Measurements from ENCODE around the gene ITGA2. TPM values are rescaled to one million over a fixed set of nuclear protein-coding genes. Genes with fewer than 3 reads are reported as not detected.
"Not testable (repeated sequence)": the region's sequence is repeated elsewhere in the genome, so short reads cannot be mapped to it uniquely, and the experiment has no call there.

Gene ITGA2
- total RNA-seq, 1 experiment from 2014 or later: 36.7 TPM

DNA sequence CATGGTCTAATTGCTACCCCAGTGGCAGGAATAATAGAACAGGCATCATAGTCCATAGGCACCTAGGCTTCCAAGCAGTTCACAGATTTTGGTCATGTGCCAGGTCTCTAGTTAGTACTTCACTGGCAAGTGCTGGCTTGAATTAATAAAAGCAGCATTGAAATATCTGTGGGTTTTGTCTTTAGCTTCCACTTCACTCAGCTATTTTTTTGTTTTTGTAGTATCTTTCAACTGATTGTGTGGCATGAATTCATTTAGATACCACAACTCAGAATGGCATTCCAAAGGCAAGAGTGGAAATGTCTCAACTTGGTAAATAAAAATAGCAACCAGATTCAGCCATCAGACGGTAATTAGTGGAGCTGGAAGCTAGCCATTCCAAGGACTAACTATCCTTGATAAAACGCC is 27.9 kb upstream of the ITGA2 start:
- Histone ChIP-seq H3K79me2 (ENCODE audit: low read length) (no peaks in the 10 kb centered on the region), H3K9ac (ENCODE audit: low read length) (no peak overlapping the region), H3K9me3 (ENCODE audit: low read length) (no peaks in the 10 kb centered on the region), H3K4me2 (ENCODE audit: low read length) (no peak overlapping the region), H3K27me3 (ENCODE audit: low read length) (no peaks in the 10 kb centered on the region), H3F3A (ENCODE audit: low read length, unreplicated experiment) (no peaks in the 10 kb centered on the region), H3K9me2 (replicated peaks; ENCODE audit: low read length) (no peaks in the 10 kb centered on the region), H2AFZ (ENCODE audit: low read length) (no peak overlapping the region), H3K4me1 (ENCODE audit: insufficient read depth, low read length) (no peaks in the 10 kb centered on the region), H3K36me3 (ENCODE audit: low read depth, low read length) (no peaks in the 10 kb centered on the region), H3K27ac (ENCODE audit: low read length) (no peak overlapping the region), H3K4me3 (ENCODE audit: low read length) (no peak overlapping the region), H4K20me1 (ENCODE audit: low read length) (no peaks in the 10 kb centered on the region)
- DNase-seq (no peak), ATAC-seq (no peak)
- ChIA-PET POLR2A (ENCODE audit: unreplicated experiment) (interaction anchor here (0.7 kb wide), 1 partner anchor 30 kb away, joined by 5 read pairs; no protein-coding TSS in a partner anchor), CTCF (interaction anchor here (0.6 kb wide), 1 partner anchor 26 kb away, joined by 4 read pairs; no protein-coding TSS in a partner anchor)
- TF ChIP-seq, protein P1, sequence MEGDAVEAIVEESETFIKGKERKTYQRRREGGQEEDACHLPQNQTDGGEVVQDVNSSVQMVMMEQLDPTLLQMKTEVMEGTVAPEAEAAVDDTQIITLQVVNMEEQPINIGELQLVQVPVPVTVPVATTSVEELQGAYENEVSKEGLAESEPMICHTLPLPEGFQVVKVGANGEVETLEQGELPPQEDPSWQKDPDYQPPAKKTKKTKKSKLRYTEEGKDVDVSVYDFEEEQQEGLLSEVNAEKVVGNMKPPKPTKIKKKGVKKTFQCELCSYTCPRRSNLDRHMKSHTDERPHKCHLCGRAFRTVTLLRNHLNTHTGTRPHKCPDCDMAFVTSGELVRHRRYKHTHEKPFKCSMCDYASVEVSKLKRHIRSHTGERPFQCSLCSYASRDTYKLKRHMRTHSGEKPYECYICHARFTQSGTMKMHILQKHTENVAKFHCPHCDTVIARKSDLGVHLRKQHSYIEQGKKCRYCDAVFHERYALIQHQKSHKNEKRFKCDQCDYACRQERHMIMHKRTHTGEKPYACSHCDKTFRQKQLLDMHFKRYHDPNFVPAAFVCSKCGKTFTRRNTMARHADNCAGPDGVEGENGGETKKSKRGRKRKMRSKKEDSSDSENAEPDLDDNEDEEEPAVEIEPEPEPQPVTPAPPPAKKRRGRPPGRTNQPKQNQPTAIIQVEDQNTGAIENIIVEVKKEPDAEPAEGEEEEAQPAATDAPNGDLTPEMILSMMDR (conservative IDR thresholded peaks at IDR 0.05; ENCODE audit: low read depth, low read length): no peak
- TF ChIP-seq EZH2phosphoT487 (IDR thresholded peaks at IDR 0.05; ENCODE audit: borderline replicate concordance, low read length): no peak
- no TSS peak for BruUV-seq (replicated peaks)
- intact Hi-C loops (cut with micrococcal nuclease): no loop called here

DNA sequence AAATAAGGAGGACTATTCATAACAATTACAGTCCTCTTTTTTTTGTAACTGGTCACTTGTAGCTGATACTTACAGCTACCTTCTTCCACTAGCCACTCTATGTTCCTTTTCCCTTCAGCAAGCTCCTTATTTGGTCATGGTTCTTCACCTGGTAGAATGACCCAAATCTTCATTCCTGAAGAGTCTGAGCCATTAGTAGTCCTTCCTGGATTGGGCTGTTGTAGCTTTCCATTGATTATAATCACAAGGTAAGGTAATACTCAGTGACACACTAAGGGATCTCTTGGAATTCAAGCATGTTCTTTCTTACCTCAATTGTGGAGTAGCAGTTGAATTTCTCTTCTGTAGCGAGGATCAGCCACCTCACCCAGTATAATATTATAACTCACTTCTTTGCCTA is 25.5 kb upstream of the ITGA2 start:
- ChIA-PET CTCF (no interaction called here), POLR2A (ENCODE audit: unreplicated experiment) (interaction anchor here (0.9 to 1.0 kb wide), 2 partner anchors 22 to 26 kb away, joined by 7 to 25 read pairs; no protein-coding TSS in a partner anchor)
- no peaks in the 10 kb centered on the region for H3K9me3 ChIP-seq (ENCODE audit: low read length)
- no peak overlapping the region for H3K9ac ChIP-seq (ENCODE audit: low read length)
- H4K20me1 ChIP-seq (ENCODE audit: low read length): no peaks in the 10 kb centered on the region
- H3F3A ChIP-seq (ENCODE audit: low read length, unreplicated experiment): no peaks in the 10 kb centered on the region
- H3K9me2 ChIP-seq (replicated peaks; ENCODE audit: low read length): no peaks in the 10 kb centered on the region
- BruUV-seq (replicated peaks): no TSS peak
- no peaks in the 10 kb centered on the region for H3K4me1 ChIP-seq (ENCODE audit: insufficient read depth, low read length)
- no peak overlapping the region for H3K4me3 ChIP-seq (ENCODE audit: low read length)
- intact Hi-C loops (cut with micrococcal nuclease): no loop called here
- no peaks in the 10 kb centered on the region for H3K79me2 ChIP-seq (ENCODE audit: low read length)
- ATAC-seq (peak; percentile 45; the same call in 1 of the 2 replicates), DNase-seq (peak; percentile 37)
- no peak overlapping the region for H3K4me2 ChIP-seq (ENCODE audit: low read length)
- no peaks in the 10 kb centered on the region for H3K36me3 ChIP-seq (ENCODE audit: low read depth, low read length)
- H2AFZ ChIP-seq (ENCODE audit: low read length): no peak overlapping the region
- H3K27ac ChIP-seq (ENCODE audit: low read length): no peak overlapping the region
- H3K27me3 ChIP-seq (ENCODE audit: low read length): no peaks in the 10 kb centered on the region
- TF ChIP-seq EZH2 (IDR thresholded peaks at IDR 0.05; ENCODE audit: low read length, unreplicated experiment): no peak

DNA sequence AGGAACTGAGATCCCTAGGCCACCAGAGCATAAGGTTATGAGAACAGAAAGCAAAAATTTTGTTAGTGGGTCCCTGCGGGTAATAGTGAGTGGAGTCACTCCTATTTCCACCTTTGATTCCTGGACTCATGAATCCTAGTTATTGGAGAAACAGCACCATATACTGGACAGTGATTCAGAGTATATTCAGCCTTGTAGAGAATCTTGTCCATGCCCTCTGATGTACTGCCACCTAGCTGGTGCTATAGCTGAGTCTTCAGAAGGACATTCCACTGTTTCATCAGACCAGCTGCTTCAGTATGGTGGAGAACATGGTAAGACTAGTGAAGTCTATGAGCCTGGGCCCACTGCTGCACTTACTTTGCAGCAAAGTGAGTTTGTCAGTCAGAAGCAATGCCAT is 25.0 kb upstream of the ITGA2 start:
- H2AFZ ChIP-seq (ENCODE audit: low read length): no peak overlapping the region
- H3K79me2 ChIP-seq (ENCODE audit: low read length): no peaks in the 10 kb centered on the region
- ATAC-seq (peak; percentile 95), DNase-seq (peak; percentile 33)
- BruUV-seq (replicated peaks): TSS peak; percentile 66
- H3K9me2 ChIP-seq (replicated peaks; ENCODE audit: low read length): no peaks in the 10 kb centered on the region
- intact Hi-C loops (cut with micrococcal nuclease): no loop called here
- CTCF ChIA-PET: no interaction called here
- no peaks in the 10 kb centered on the region for H3K9me3 ChIP-seq (ENCODE audit: low read length)
- TF ChIP-seq, protein P1 (conservative IDR thresholded peaks at IDR 0.05; ENCODE audit: low read depth, low read length): peak; percentile 42; the same call in 1 of the 2 replicates
- no peak for TF ChIP-seq EZH2 (IDR thresholded peaks at IDR 0.05; ENCODE audit: low read length, unreplicated experiment)
- POLR2A ChIA-PET (ENCODE audit: unreplicated experiment): interaction anchor here (0.9 to 1.0 kb wide), 2 partner anchors 21 to 25 kb away, joined by 7 to 25 read pairs; no protein-coding TSS in a partner anchor
- H3K4me2 ChIP-seq (ENCODE audit: low read length): no peak overlapping the region
- no peaks in the 10 kb centered on the region for H3F3A ChIP-seq (ENCODE audit: low read length, unreplicated experiment)
- no peaks in the 10 kb centered on the region for H3K36me3 ChIP-seq (ENCODE audit: low read depth, low read length)
- H3K27me3 ChIP-seq (ENCODE audit: low read length): no peaks in the 10 kb centered on the region
- H3K4me3 ChIP-seq (ENCODE audit: low read length): no peak overlapping the region
- no peaks in the 10 kb centered on the region for H4K20me1 ChIP-seq (ENCODE audit: low read length)
- H3K9ac ChIP-seq (ENCODE audit: low read length): no peak overlapping the region
- H3K4me1 ChIP-seq (ENCODE audit: insufficient read depth, low read length): no peaks in the 10 kb centered on the region
- no peak overlapping the region for H3K27ac ChIP-seq (ENCODE audit: low read length)

DNA sequence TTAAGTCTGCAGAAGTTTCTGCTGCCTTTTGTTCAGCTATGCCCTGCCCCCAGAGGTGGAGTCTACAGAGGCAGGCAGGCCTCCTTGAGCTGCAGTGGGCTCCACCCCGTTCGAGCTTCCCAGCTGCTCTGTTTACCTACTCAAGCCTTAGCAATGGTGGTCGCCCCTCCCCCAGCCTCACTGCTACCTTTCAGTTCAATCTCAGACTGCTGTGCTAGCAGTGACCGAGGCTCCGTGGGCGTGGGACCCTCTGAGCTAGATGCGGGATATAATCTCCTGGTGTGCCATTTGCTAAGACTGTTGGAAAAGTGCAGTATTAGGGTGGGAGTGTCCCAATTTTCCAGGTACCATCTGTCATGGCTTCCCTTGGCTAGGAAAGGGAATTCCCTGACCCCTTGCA is 13.0 kb upstream of the ITGA2 start:
- DNase-seq; H3K27me3 ChIP-seq (ENCODE audit: low read length); H3K4me3 ChIP-seq (ENCODE audit: low read length); H3K4me1 ChIP-seq (ENCODE audit: insufficient read depth, low read length); H3K9ac ChIP-seq (ENCODE audit: low read length); H3F3A ChIP-seq (ENCODE audit: low read length, unreplicated experiment); POLR2A ChIA-PET (ENCODE audit: unreplicated experiment); H3K9me2 ChIP-seq (replicated peaks; ENCODE audit: low read length); BruUV-seq (replicated peaks); intact Hi-C loops (cut with micrococcal nuclease); CTCF ChIA-PET; H4K20me1 ChIP-seq (ENCODE audit: low read length); H3K9me3 ChIP-seq (ENCODE audit: low read length); H3K27ac ChIP-seq (ENCODE audit: low read length); H3K79me2 ChIP-seq (ENCODE audit: low read length); ATAC-seq; H3K4me2 ChIP-seq (ENCODE audit: low read length); H2AFZ ChIP-seq (ENCODE audit: low read length); H3K36me3 ChIP-seq (ENCODE audit: low read depth, low read length): not testable (repeated sequence)
